Fibroblast of lung (primary cell): ENCODE measurements around the gene CALD1. TPM values are rescaled to one million over a fixed set of nuclear protein-coding genes. Genes with fewer than 3 reads are reported as not detected.

Source experiments
- DNase-seq, 2 donors: peaks; one replicate each; pipeline versions ENCODE4 v3.0.0 to v3.0.0-alpha.2; 2010; ENCODE audit warnings: low read depth in 2 of 2
- H2AFZ ChIP-seq: 2 replicates; pipeline ENCODE4 v1.5.1; 2012; ENCODE audit warnings: low read length, control low read depth, inconsistent platforms
- H3K27ac ChIP-seq: 2 replicates; pipeline ENCODE4 v1.5.1; 2011; ENCODE audit warnings: low read length, control low read depth; ENCODE audit not compliant: insufficient read depth
- H3K27me3 ChIP-seq: 2 replicates; pipeline ENCODE4 v1.5.1; 2011; ENCODE audit warnings: mild to moderate bottlenecking, low read length; ENCODE audit not compliant: control insufficient read depth, insufficient read depth
- H3K36me3 ChIP-seq: 2 replicates; pipeline ENCODE4 v1.5.1; 2011; ENCODE audit warnings: low read length; ENCODE audit not compliant: control insufficient read depth, insufficient read depth
- H3K4me1 ChIP-seq: 2 replicates; pipeline ENCODE4 v1.5.1; 2011; ENCODE audit warnings: low read length; ENCODE audit not compliant: control insufficient read depth, insufficient read depth; ENCODE audit errors: extremely low read depth
- H3K4me2 ChIP-seq: 2 replicates; pipeline ENCODE4 v1.5.1; 2011; ENCODE audit warnings: low read length, control low read depth; ENCODE audit not compliant: insufficient read depth; ENCODE audit errors: extremely low read depth
- H3K4me3 ChIP-seq, 4 experiments: fragments of 200-600 bp in 1 of 4; sonication (generic) in 1 of 4; replicated peaks in 1 of 4; 2 replicates each; pipeline ENCODE4 v1.5.1; 2011 to 2016; ENCODE audit warnings: low read length in 4 of 4, low read depth in 3 of 4, mild to moderate bottlenecking in 3 of 4, control low read depth in 2 of 4, inconsistent platforms in 1 of 4, mixed read lengths in 1 of 4; ENCODE audit not compliant: insufficient read depth in 1 of 4; ENCODE audit errors: control extremely low read depth in 1 of 4
- H3K79me2 ChIP-seq: 2 replicates; pipeline ENCODE4 v1.5.1; 2012; ENCODE audit warnings: mild to moderate bottlenecking, low read length, inconsistent platforms; ENCODE audit not compliant: control insufficient read depth, insufficient read depth
- H3K9ac ChIP-seq: 2 replicates; pipeline ENCODE4 v1.5.1; 2011; ENCODE audit warnings: mild to moderate bottlenecking, low read length, control low read depth; ENCODE audit not compliant: insufficient read depth
- H3K9me3 ChIP-seq: 2 replicates; pipeline ENCODE4 v1.5.1; 2012; ENCODE audit warnings: low read depth, low read length; ENCODE audit not compliant: control insufficient read depth, insufficient read depth
- H4K20me1 ChIP-seq: 2 replicates; pipeline ENCODE4 v1.5.1; 2011; ENCODE audit warnings: low read length; ENCODE audit not compliant: control insufficient read depth, insufficient read depth; ENCODE audit errors: extremely low read depth
- CTCF ChIP-seq, 2 donors: IDR thresholded peaks in 1 of 2; conservative IDR thresholded peaks in 1 of 2; 1 replicate in 1 of 2; 2 replicates in 1 of 2; pipeline ENCODE4 v1.5.1; 2011 to 2012; ENCODE audit warnings: low read length in 2 of 2, control low read depth in 1 of 2, inconsistent platforms in 1 of 2, low read depth in 1 of 2, mild to moderate bottlenecking in 1 of 2
- EZH2 ChIP-seq: IDR thresholded peaks from 2 replicates; pipeline ENCODE4 v1.5.1; 2012; ENCODE audit warnings: low read length, control low read depth, mild to moderate bottlenecking; ENCODE audit errors: missing control alignments
- polyA plus RNA-seq, 2 donors: library from polyadenylated mRNA; depleted of rRNA in 1 of 2; stranded (reverse) in 1 of 2; unstranded in 1 of 2; fragments of >200 nt; gene quantifications; 2 replicates each; pipeline ENCODE4 v1.2.1, GENCODE V29; 2011 to 2012; ENCODE audit warnings: missing spikeins in 1 of 2
- total RNA-seq: library from RNA; depleted of rRNA; stranded (reverse); fragments of >200 nt; gene quantifications from 2 replicates; pipeline ENCODE4 v1.2.1, GENCODE V29; 2014

The CALD1 gene
- total and polyA plus RNA-seq, 2 donors (not counting 1 experiment from before 2014, with no cell fraction given), result 343 to 1,187 TPM

- H3K36me3 ChIP-seq, result peaks cover 2% of the 10 kb centered on the region
- TF ChIP-seq CTCF (conservative IDR thresholded peaks at IDR 0.05 in 1 of 2, IDR thresholded peaks at IDR 0.05 in 1 of 2; ENCODE audit: low read depth in 1 of 2, low read length in 2 of 2) (no peak), EZH2 (no peak)
These were observed 18.7 kb downstream of the CALD1 start for GRCh38 chr7:134798155-134798554.

GRCh38 chr7:134799377-134799776 lies 19.9 kb downstream of the CALD1 start:
- H2AFZ ChIP-seq, result no peak overlapping the region
- no peaks in the 10 kb centered on the region for H4K20me1 ChIP-seq
- H3K27ac ChIP-seq, result no peak overlapping the region

More at GRCh38 chr7:134798155-134798554, 18.7 kb downstream of the CALD1 start:
- H4K20me1 ChIP-seq, result no peaks in the 10 kb centered on the region
- no peak overlapping the region for H3K9ac ChIP-seq
- peaks cover 83% of the 10 kb centered on the region for H3K79me2 ChIP-seq
- no peaks in the 10 kb centered on the region for H3K9me3 ChIP-seq
- H3K27ac ChIP-seq, result no peak overlapping the region
- no peaks in the 10 kb centered on the region for H3K27me3 ChIP-seq
- no peak overlapping the region for H3K4me3 ChIP-seq
- no peaks in the 10 kb centered on the region for H3K4me1 ChIP-seq
- no peak overlapping the region for H3K4me2 ChIP-seq
- DNase-seq, result no peak
- H2AFZ ChIP-seq, result no peak overlapping the region

GRCh38 chr7:134802762-134803161 lies 23.3 kb downstream of the CALD1 start:
- Histone ChIP-seq H3K9ac (no peak overlapping the region), H3K79me2 (peaks cover 77% of the 10 kb centered on the region), H4K20me1 (no peaks in the 10 kb centered on the region), H3K27ac (no peak overlapping the region), H3K4me3 (no peak overlapping the region), H3K4me2 (no peak overlapping the region), H3K9me3 (no peaks in the 10 kb centered on the region), H3K27me3 (no peaks in the 10 kb centered on the region), H2AFZ (no peak overlapping the region), H3K4me1 (no peaks in the 10 kb centered on the region), H3K36me3 (no peaks in the 10 kb centered on the region)
- no peak for DNase-seq
- no peak for TF ChIP-seq EZH2
- no peak for TF ChIP-seq CTCF (conservative IDR thresholded peaks at IDR 0.05 in 1 of 2, IDR thresholded peaks at IDR 0.05 in 1 of 2; ENCODE audit: low read depth in 1 of 2, low read length in 2 of 2)

More at GRCh38 chr7:134799377-134799776, 19.9 kb downstream of the CALD1 start:
- no peaks in the 10 kb centered on the region for H3K9me3 ChIP-seq
- H3K4me1 ChIP-seq, result no peaks in the 10 kb centered on the region
- no peaks in the 10 kb centered on the region for H3K36me3 ChIP-seq
- H3K4me2 ChIP-seq, result no peak overlapping the region
- H3K4me3 ChIP-seq, result no peak overlapping the region
- no peaks in the 10 kb centered on the region for H3K27me3 ChIP-seq
- peaks cover 75% of the 10 kb centered on the region for H3K79me2 ChIP-seq
- no peak for DNase-seq
- TF ChIP-seq CTCF (conservative IDR thresholded peaks at IDR 0.05 in 1 of 2, IDR thresholded peaks at IDR 0.05 in 1 of 2; ENCODE audit: low read depth in 1 of 2, low read length in 2 of 2), result no peak
- TF ChIP-seq EZH2, result no peak
- H3K9ac ChIP-seq, result no peak overlapping the region
